HG03354 (cell line): ENCODE data around the gene VPS26B.
"Not testable (repeated sequence)": the region's sequence is repeated elsewhere in the genome, so short reads cannot be mapped to it uniquely, and the experiment has no call there.

ENCODE experiments used
- ATAC-seq: cut with Tn5 transposase; IDR thresholded peaks from one replicate; pipeline ENCODE4 v1.9.1; 2021; ENCODE audit warnings: mild to moderate bottlenecking; ENCODE audit not compliant: unreplicated experiment, poor library complexity, severe bottlenecking

VPS26B gene

GRCh38 chr11:134275534-134276395, 51.3 kb downstream of the VPS26B start, which contains the start of gene GLB1L3:
Gene GLB1L3, plus strand, starts transcription at chr11:134276379. Its CDS starts 362 bp downstream, at chr11:134276741.
- ATAC-seq, result peak; percentile 85

GRCh38 chr11:134276396-134277182, 52.1 kb downstream of the VPS26B start:
- peak; percentile 35 for ATAC-seq

- no peak for ATAC-seq
These were observed 52.9 kb downstream of the VPS26B start for GRCh38 chr11:134277183-134278001.

GRCh38 chr11:134278356-134278755, 53.9 kb downstream of the VPS26B start:
- ATAC-seq, result no peak

GRCh38 chr11:134281635-134282034, 57.2 kb downstream of the VPS26B start:
- ATAC-seq, result not testable (repeated sequence)

GRCh38 chr11:134282121-134283045, 57.9 kb downstream of the VPS26B start:
- ATAC-seq, result no peak

- no peak for ATAC-seq
These were observed 59.2 kb downstream of the VPS26B start for GRCh38 chr11:134283461-134284230.

GRCh38 chr11:134284349-134284748, 59.9 kb downstream of the VPS26B start:
- ATAC-seq, result not testable (repeated sequence)

- ATAC-seq, result no peak
These were observed 63.1 kb downstream of the VPS26B start for GRCh38 chr11:134287561-134287960.

GRCh38 chr11:134288486-134288885, 64.0 kb downstream of the VPS26B start:
- no peak for ATAC-seq

GRCh38 chr11:134289167-134289566, 64.7 kb downstream of the VPS26B start:
- no peak for ATAC-seq

GRCh38 chr11:134289789-134290188, 65.3 kb downstream of the VPS26B start:
- ATAC-seq, result no peak

- ATAC-seq, result no peak
These were observed 66.2 kb downstream of the VPS26B start for GRCh38 chr11:134290646-134291045.

- ATAC-seq, result no peak
These were observed 66.7 kb downstream of the VPS26B start for GRCh38 chr11:134291196-134291595.

- ATAC-seq, result no peak
These were observed 68.2 kb downstream of the VPS26B start for GRCh38 chr11:134292661-134293060.

- no peak for ATAC-seq
These were observed 68.9 kb downstream of the VPS26B start for GRCh38 chr11:134293119-134294113.

- ATAC-seq, result no peak
These were observed 70.2 kb downstream of the VPS26B start for GRCh38 chr11:134294664-134295063.
